ENCODE results near the gene ANKRD20A1.
"Not testable (repeated sequence)": the region's sequence is repeated elsewhere in the genome, so short reads cannot be mapped to it uniquely, and the experiment has no call there.

DNA sequence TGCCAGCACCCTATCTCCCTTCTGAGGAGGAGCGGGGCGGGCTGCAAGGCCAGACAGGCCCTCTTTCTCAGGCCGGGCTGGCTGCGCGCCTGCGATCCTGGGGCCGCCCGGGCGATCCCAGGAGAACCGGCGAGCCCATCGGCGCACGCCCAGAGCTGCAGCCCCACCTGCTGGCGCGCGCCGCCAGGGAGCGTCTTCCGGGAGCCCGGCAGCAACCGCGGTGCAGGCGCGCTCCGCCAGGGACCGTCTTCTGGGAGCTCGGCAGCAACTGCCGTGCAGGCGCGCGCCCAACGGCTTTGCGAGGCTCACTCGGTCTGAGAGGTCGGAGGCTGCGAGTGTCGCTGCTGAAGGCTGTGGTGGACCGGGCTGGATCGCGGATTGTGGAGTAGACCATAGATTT, at the start of gene ANKRD20A1:
- TF ChIP-seq, protein P1, sequence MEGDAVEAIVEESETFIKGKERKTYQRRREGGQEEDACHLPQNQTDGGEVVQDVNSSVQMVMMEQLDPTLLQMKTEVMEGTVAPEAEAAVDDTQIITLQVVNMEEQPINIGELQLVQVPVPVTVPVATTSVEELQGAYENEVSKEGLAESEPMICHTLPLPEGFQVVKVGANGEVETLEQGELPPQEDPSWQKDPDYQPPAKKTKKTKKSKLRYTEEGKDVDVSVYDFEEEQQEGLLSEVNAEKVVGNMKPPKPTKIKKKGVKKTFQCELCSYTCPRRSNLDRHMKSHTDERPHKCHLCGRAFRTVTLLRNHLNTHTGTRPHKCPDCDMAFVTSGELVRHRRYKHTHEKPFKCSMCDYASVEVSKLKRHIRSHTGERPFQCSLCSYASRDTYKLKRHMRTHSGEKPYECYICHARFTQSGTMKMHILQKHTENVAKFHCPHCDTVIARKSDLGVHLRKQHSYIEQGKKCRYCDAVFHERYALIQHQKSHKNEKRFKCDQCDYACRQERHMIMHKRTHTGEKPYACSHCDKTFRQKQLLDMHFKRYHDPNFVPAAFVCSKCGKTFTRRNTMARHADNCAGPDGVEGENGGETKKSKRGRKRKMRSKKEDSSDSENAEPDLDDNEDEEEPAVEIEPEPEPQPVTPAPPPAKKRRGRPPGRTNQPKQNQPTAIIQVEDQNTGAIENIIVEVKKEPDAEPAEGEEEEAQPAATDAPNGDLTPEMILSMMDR (IDR thresholded peaks at IDR 0.05), result not testable (repeated sequence)
- not testable (repeated sequence) for TF ChIP-seq POLR2A (IDR thresholded peaks at IDR 0.05)
